GM18519 (cell line): Measurements from ENCODE around the gene RPS16.

Experiments used
- ATAC-seq: cut with Tn5 transposase; IDR thresholded peaks from one replicate; pipeline ENCODE4 v1.9.1; 2021; ENCODE audit warnings: mild to moderate bottlenecking, moderate library complexity; ENCODE audit not compliant: unreplicated experiment, low FRiP score

The RPS16 gene

GRCh38 chr19:39390451-39390750 lies 45.3 kb downstream of the RPS16 start:
- ATAC-seq, result no peak

GRCh38 chr19:39389631-39390414 lies 45.9 kb downstream of the RPS16 start:
- ATAC-seq, result no peak

GRCh38 chr19:39388657-39389056 lies 47.1 kb downstream of the RPS16 start:
- ATAC-seq, result no peak

- no peak for ATAC-seq
Measured at GRCh38 chr19:39386557-39386956, 49.2 kb downstream of the RPS16 start.

GRCh38 chr19:39385629-39386411 lies 49.9 kb downstream of the RPS16 start:
- ATAC-seq, result no peak

- ATAC-seq, result no peak
Measured at GRCh38 chr19:39384839-39385568, 50.7 kb downstream of the RPS16 start.
